Gastrocnemius medialis (tissue), 4 donors: ENCODE measurements around the gene FGF1. TPM values are rescaled to one million over a fixed set of nuclear protein-coding genes. Genes with fewer than 3 reads are reported as not detected.

Experiments used
- ATAC-seq, 2 donors: fragments of 150-250 bp; one replicate each; pipeline ENCODE4 v1.9.1; 2016
- DNase-seq, 2 donors: peaks; one replicate each; pipeline ENCODE4 v3.0.0-alpha.2; 2019
- H3K27ac ChIP-seq, 4 donors: fragments of 200-600 bp; sonication (generic); 1 replicate in 1 of 4; 2 replicates in 3 of 4; pipeline ENCODE4 v1.5.1; 2016 to 2018; ENCODE audit warnings: mild to moderate bottlenecking in 2 of 4, moderate library complexity in 1 of 4
- H3K27me3 ChIP-seq, 3 donors: fragments of 200-600 bp; sonication (generic) in 2 of 3; 1 replicate in 1 of 3; 2 replicates in 2 of 3; pipeline versions ENCODE4 v1.5.1 to v1.6.0; 2016 to 2019; ENCODE audit warnings: mild to moderate bottlenecking in 1 of 3, moderate library complexity in 1 of 3
- H3K36me3 ChIP-seq, 2 donors: fragments of 200-600 bp; sonication (generic) in 1 of 2; one replicate each; pipeline ENCODE4 v1.5.1; 2017 to 2018
- H3K4me1 ChIP-seq, 2 donors: fragments of 200-600 bp; sonication (generic) in 1 of 2; one replicate each; pipeline ENCODE4 v1.5.1; 2016 to 2017; ENCODE audit warnings: mild to moderate bottlenecking in 2 of 2
- H3K4me3 ChIP-seq, 4 donors: fragments of 200-600 bp; sonication (generic) in 3 of 4; 1 replicate in 1 of 4; 2 replicates in 3 of 4; pipeline ENCODE4 v1.5.1; 2016 to 2019; ENCODE audit warnings: mild to moderate bottlenecking in 2 of 4
- H3K9me3 ChIP-seq, 3 donors: fragments of 200-600 bp; sonication (generic) in 2 of 3; 1 replicate in 1 of 3; 2 replicates in 2 of 3; pipeline ENCODE4 v1.5.1; 2016 to 2019
- CTCF ChIP-seq, 5 experiments: fragments of 450-650 bp in 3 of 5; fragments of 200-600 bp in 2 of 5; sonication (generic) in 2 of 5; IDR thresholded peaks in 4 of 5; conservative IDR thresholded peaks in 1 of 5; 1 replicate in 4 of 5; 2 replicates in 1 of 5; pipeline ENCODE4 v1.5.1; 2016 to 2019; ENCODE audit warnings: antibody characterized with exemption in 5 of 5, mild to moderate bottlenecking in 3 of 5, moderate library complexity in 3 of 5
- POLR2A ChIP-seq, 2 donors: fragments of 450-650 bp; IDR thresholded peaks; one replicate each; pipeline ENCODE4 v1.6.1; 2017; ENCODE audit warnings: antibody characterized with exemption in 2 of 2, mild to moderate bottlenecking in 2 of 2, moderate library complexity in 2 of 2
- in situ Hi-C, 4 donors: fragments of 200-750 bp; cut with MboI; loops; one replicate each; pipeline versions ENCODE4 v1.15.0 to v1.8.0; 2017; ENCODE audit warnings: low sequenced_read_pairs in 4 of 4
- intact Hi-C: fragments of 100-400 bp; cut with DNase I; formaldehyde crosslinking; loops from one replicate; pipeline ENCODE4 v1.15.1; 2023; ENCODE audit warnings: low total_unique reads
- total RNA-seq, 4 donors: library from RNA; depleted of rRNA; stranded (reverse); fragments of >200 nt; gene quantifications; one replicate each; pipeline versions ENCODE4 v1.1.0 to v1.2.3, GENCODE V29; 2016

The FGF1 gene
- total RNA-seq, 4 donors from 2014 or later = 0.41 to 2.1 (median 1.2) TPM

GRCh38 chr5:142608081-142608480 lies 77.8 kb downstream of the FGF1 start:
- Histone ChIP-seq H3K4me3 (no peak overlapping the region), H3K9me3 (no peaks in the 10 kb centered on the region), H3K27me3 (no peaks in the 10 kb centered on the region), H3K27ac (peak overlapping the region in 1 of 4 donors; percentile 9), H3K36me3 (no peaks in the 10 kb centered on the region), H3K4me1 (peaks cover 0 to 6% of the 10 kb centered on the region in 2 donors)
- in situ Hi-C loops = loop anchor here in 2 of 4 donors (25.0 kb wide), 1 partner anchor 279 kb away; no protein-coding TSS in a partner anchor
- intact Hi-C loops = no loop called here
- ATAC-seq (no peak), DNase-seq (no peak)
- no peak for TF ChIP-seq CTCF (IDR thresholded peaks at IDR 0.05 in 4 of 5, conservative IDR thresholded peaks at IDR 0.05 in 1 of 5)
- TF ChIP-seq POLR2A (IDR thresholded peaks at IDR 0.05) = no peak

GRCh38 chr5:142605611-142606010 lies 80.3 kb downstream of the FGF1 start:
- no peaks in the 10 kb centered on the region for H3K27me3 ChIP-seq
- H3K27ac ChIP-seq = no peak overlapping the region
- no peaks in the 10 kb centered on the region for H3K36me3 ChIP-seq
- TF ChIP-seq CTCF (IDR thresholded peaks at IDR 0.05 in 4 of 5, conservative IDR thresholded peaks at IDR 0.05 in 1 of 5) = no peak
- no peak for TF ChIP-seq POLR2A (IDR thresholded peaks at IDR 0.05)
- DNase-seq (no peak), ATAC-seq (no peak)
- peaks cover 4 to 10% of the 10 kb centered on the region in 2 donors for H3K4me1 ChIP-seq
- no peak overlapping the region for H3K4me3 ChIP-seq
- no peaks in the 10 kb centered on the region for H3K9me3 ChIP-seq
- in situ Hi-C loops = loop anchor here in 2 of 4 donors (25.0 kb wide), 1 partner anchor 282 kb away; no protein-coding TSS in a partner anchor
- intact Hi-C loops = no loop called here

- no peak for ATAC-seq
- Histone ChIP-seq H3K4me3 (no peak overlapping the region), H3K27ac (peak overlapping the region in 2 of 4 donors; percentile 24 to 26), H3K9me3 (no peaks in the 10 kb centered on the region), H3K27me3 (no peaks in the 10 kb centered on the region), H3K36me3 (no peaks in the 10 kb centered on the region), H3K4me1 (peaks cover 4 to 18% of the 10 kb centered on the region in 2 donors)
- no peak for DNase-seq
- intact Hi-C loops (no loop called here), in situ Hi-C loops (loop anchor here in 2 of 4 donors (25.0 kb wide), 1 partner anchor 285 kb away; no protein-coding TSS in a partner anchor)
- TF ChIP-seq CTCF (IDR thresholded peaks at IDR 0.05 in 4 of 5, conservative IDR thresholded peaks at IDR 0.05 in 1 of 5) = no peak
- TF ChIP-seq POLR2A (IDR thresholded peaks at IDR 0.05) = no peak
These were observed 83.1 kb downstream of the FGF1 start for GRCh38 chr5:142602720-142603245.

GRCh38 chr5:142601432-142601831 lies 84.5 kb downstream of the FGF1 start:
- Histone ChIP-seq H3K4me3 (no peak overlapping the region), H3K9me3 (no peaks in the 10 kb centered on the region), H3K4me1 (peaks cover 4 to 18% of the 10 kb centered on the region in 2 donors), H3K27me3 (no peaks in the 10 kb centered on the region), H3K36me3 (no peaks in the 10 kb centered on the region), H3K27ac (peak overlapping the region; percentile 30 to 60 (median 40))
- DNase-seq (no peak), ATAC-seq (no peak)
- in situ Hi-C loops = loop anchor here in 2 of 4 donors (25.0 kb wide), 1 partner anchor 286 kb away; no protein-coding TSS in a partner anchor
- intact Hi-C loops = no loop called here
- no peak for TF ChIP-seq POLR2A (IDR thresholded peaks at IDR 0.05)
- no peak for TF ChIP-seq CTCF (IDR thresholded peaks at IDR 0.05 in 4 of 5, conservative IDR thresholded peaks at IDR 0.05 in 1 of 5)
